ENCODE results near the gene RAB11FIP3. TPM values are rescaled to one million over a fixed set of nuclear protein-coding genes. Genes with fewer than 3 reads are reported as not detected.

RAB11FIP3 gene
- total RNA-seq, 2 experiments from 2014 or later, result 18.7 to 20.4 TPM

- intact Hi-C loops (cut with micrococcal nuclease), result no loop called here
- Mint-ChIP-seq H3K27ac (no peak overlapping the region), H3K27me3 (peaks cover 6% of the 10 kb centered on the region), H3K36me3 (ENCODE audit: low read depth) (no peaks in the 10 kb centered on the region), H3K9me3 (no peaks in the 10 kb centered on the region), H3K4me1 (ENCODE audit: low read depth) (no peaks in the 10 kb centered on the region), H3K4me3 (no peak overlapping the region)
- DNase-seq (no peak), ATAC-seq (no peak)
- POLR2A ChIA-PET, result no interaction called here
- CTCF ChIA-PET, result no interaction called here
- TF ChIP-seq CTCF (IDR thresholded peaks at IDR 0.05), result no peak
Observed at GRCh38 chr16:560701-561412, 135.4 kb downstream of the RAB11FIP3 start.

GRCh38 chr16:561413-561794, 136.0 kb downstream of the RAB11FIP3 start:
- Mint-ChIP-seq H3K27me3 (peaks cover 6% of the 10 kb centered on the region), H3K9me3 (no peaks in the 10 kb centered on the region), H3K4me3 (no peak overlapping the region), H3K4me1 (ENCODE audit: low read depth) (peaks cover 1% of the 10 kb centered on the region), H3K36me3 (ENCODE audit: low read depth) (no peaks in the 10 kb centered on the region), H3K27ac (no peak overlapping the region)
- ATAC-seq (no peak), DNase-seq (no peak)
- ChIA-PET POLR2A (no interaction called here), CTCF (no interaction called here)
- TF ChIP-seq CTCF (IDR thresholded peaks at IDR 0.05), result no peak
- intact Hi-C loops (cut with micrococcal nuclease), result no loop called here

- Mint-ChIP-seq H3K4me3 (no peak overlapping the region), H3K27me3 (peaks cover 6% of the 10 kb centered on the region)
- POLR2A ChIA-PET, result no interaction called here
Observed at GRCh38 chr16:561957-562938, 136.8 kb downstream of the RAB11FIP3 start.

GRCh38 chr16:563072-563644, 137.7 kb downstream of the RAB11FIP3 start:
- intact Hi-C loops (cut with micrococcal nuclease), result no loop called here

More at GRCh38 chr16:561957-562938, 136.8 kb downstream of the RAB11FIP3 start:
- no peaks in the 10 kb centered on the region for H3K36me3 Mint-ChIP-seq (ENCODE audit: low read depth)
- DNase-seq, result no peak
- no peak for TF ChIP-seq CTCF (IDR thresholded peaks at IDR 0.05)
- CTCF ChIA-PET, result no interaction called here
- intact Hi-C loops (cut with micrococcal nuclease), result no loop called here
- H3K27ac Mint-ChIP-seq, result no peak overlapping the region
- peaks cover 10% of the 10 kb centered on the region for H3K4me1 Mint-ChIP-seq (ENCODE audit: low read depth)
- H3K9me3 Mint-ChIP-seq, result no peaks in the 10 kb centered on the region
- ATAC-seq, result no peak

More at GRCh38 chr16:563072-563644, 137.7 kb downstream of the RAB11FIP3 start:
- POLR2A ChIA-PET, result no interaction called here
- DNase-seq (no peak), ATAC-seq (no peak)
- no peaks in the 10 kb centered on the region for H3K36me3 Mint-ChIP-seq (ENCODE audit: low read depth)
- H3K9me3 Mint-ChIP-seq, result no peaks in the 10 kb centered on the region
- H3K27ac Mint-ChIP-seq, result no peak overlapping the region
- H3K4me3 Mint-ChIP-seq, result no peak overlapping the region
- no peak for TF ChIP-seq CTCF (IDR thresholded peaks at IDR 0.05)
- CTCF ChIA-PET, result no interaction called here
- peaks cover 10% of the 10 kb centered on the region for H3K4me1 Mint-ChIP-seq (ENCODE audit: low read depth)
- peaks cover 6% of the 10 kb centered on the region for H3K27me3 Mint-ChIP-seq

All from activated CD8-positive, alpha-beta T cell treated with anti-CD3 and anti-CD28 coated beads for 36 hours (primary cell).